ENCODE measurements around the gene C11orf68.

GRCh38 chr11:65931773-65932557, 13.1 kb upstream of the C11orf68 start:
- no peak for TF ChIP-seq EP300 (IDR thresholded peaks at IDR 0.05; ENCODE audit: borderline replicate concordance in 1 of 2, low read depth in 2 of 2, low read length in 2 of 2)
- TF ChIP-seq ATF2 (IDR thresholded peaks at IDR 0.05; ENCODE audit: low read length), result no peak
- TF ChIP-seq CTCF (IDR thresholded peaks at IDR 0.05; ENCODE audit: control extremely low read depth in 1 of 3, insufficient read depth in 1 of 3, low read depth in 1 of 3, low read length in 3 of 3), result peak in 1 of 3 experiments; percentile 28; a peak in 1 of 4 replicates
- no peak for TF ChIP-seq SAP30 (IDR thresholded peaks at IDR 0.05; ENCODE audit: insufficient read depth, insufficient replicate concordance, low read length)
- TF ChIP-seq JUN (IDR thresholded peaks at IDR 0.05; ENCODE audit: low read depth, low read length), result no peak
- TF ChIP-seq SRF (IDR thresholded peaks at IDR 0.05; ENCODE audit: low read depth, low read length), result no peak
- no peak for TF ChIP-seq BCL11A (IDR thresholded peaks at IDR 0.05; ENCODE audit: low read depth in 2 of 2, low read length in 2 of 2)
- no peak for TF ChIP-seq SIX5 (IDR thresholded peaks at IDR 0.05; ENCODE audit: low read depth, low read length)
- no peak for TF ChIP-seq EGR1 (IDR thresholded peaks at IDR 0.05; ENCODE audit: borderline replicate concordance, low read depth, low read length)
- TF ChIP-seq EZH2 (IDR thresholded peaks at IDR 0.05; ENCODE audit: low read depth, low read length, severe bottlenecking), result no peak
- TF ChIP-seq POLR2A (IDR thresholded peaks at IDR 0.05; ENCODE audit: control extremely low read depth in 1 of 2, low read depth in 2 of 2, low read length in 2 of 2), result no peak
- TF ChIP-seq ASH2L (IDR thresholded peaks at IDR 0.05; ENCODE audit: low read length), result no peak
- no peak; a peak in 1 of 4 replicates for TF ChIP-seq RAD21 (IDR thresholded peaks at IDR 0.05 in 1 of 2, conservative IDR thresholded peaks at IDR 0.05 in 1 of 2; ENCODE audit: low read depth in 2 of 2, low read length in 2 of 2)
